ENCODE data around the gene SIMC1. TPM values are rescaled to one million over a fixed set of nuclear protein-coding genes. Genes with fewer than 3 reads are reported as not detected.

SIMC1 gene
- polyA plus RNA-seq, 1 of the 3 experiments (the other 2 are of a cell fraction) = 12.4 TPM

- TF ChIP-seq, protein P1, sequence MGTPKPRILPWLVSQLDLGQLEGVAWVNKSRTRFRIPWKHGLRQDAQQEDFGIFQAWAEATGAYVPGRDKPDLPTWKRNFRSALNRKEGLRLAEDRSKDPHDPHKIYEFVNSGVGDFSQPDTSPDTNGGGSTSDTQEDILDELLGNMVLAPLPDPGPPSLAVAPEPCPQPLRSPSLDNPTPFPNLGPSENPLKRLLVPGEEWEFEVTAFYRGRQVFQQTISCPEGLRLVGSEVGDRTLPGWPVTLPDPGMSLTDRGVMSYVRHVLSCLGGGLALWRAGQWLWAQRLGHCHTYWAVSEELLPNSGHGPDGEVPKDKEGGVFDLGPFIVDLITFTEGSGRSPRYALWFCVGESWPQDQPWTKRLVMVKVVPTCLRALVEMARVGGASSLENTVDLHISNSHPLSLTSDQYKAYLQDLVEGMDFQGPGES (IDR thresholded peaks at IDR 0.05; ENCODE audit: low read depth, low read length) = no peak
- TF ChIP-seq NRF1 (IDR thresholded peaks at IDR 0.05; ENCODE audit: low read depth, low read length) = no peak
- peak; percentile 93; the same call in 1 of the 2 replicates for TF ChIP-seq SIN3A (IDR thresholded peaks at IDR 0.05; ENCODE audit: borderline replicate concordance, low read depth, low read length)
- TF ChIP-seq GATA2 (CRISPR knock-in tag; IDR thresholded peaks at IDR 0.05) = peak; percentile 28; the same call in 1 of the 2 replicates
- peak; percentile 16; the same call in 1 of the 2 replicates for TF ChIP-seq NFIC (IDR thresholded peaks at IDR 0.05; ENCODE audit: borderline replicate concordance)
- TF ChIP-seq, protein P2, sequence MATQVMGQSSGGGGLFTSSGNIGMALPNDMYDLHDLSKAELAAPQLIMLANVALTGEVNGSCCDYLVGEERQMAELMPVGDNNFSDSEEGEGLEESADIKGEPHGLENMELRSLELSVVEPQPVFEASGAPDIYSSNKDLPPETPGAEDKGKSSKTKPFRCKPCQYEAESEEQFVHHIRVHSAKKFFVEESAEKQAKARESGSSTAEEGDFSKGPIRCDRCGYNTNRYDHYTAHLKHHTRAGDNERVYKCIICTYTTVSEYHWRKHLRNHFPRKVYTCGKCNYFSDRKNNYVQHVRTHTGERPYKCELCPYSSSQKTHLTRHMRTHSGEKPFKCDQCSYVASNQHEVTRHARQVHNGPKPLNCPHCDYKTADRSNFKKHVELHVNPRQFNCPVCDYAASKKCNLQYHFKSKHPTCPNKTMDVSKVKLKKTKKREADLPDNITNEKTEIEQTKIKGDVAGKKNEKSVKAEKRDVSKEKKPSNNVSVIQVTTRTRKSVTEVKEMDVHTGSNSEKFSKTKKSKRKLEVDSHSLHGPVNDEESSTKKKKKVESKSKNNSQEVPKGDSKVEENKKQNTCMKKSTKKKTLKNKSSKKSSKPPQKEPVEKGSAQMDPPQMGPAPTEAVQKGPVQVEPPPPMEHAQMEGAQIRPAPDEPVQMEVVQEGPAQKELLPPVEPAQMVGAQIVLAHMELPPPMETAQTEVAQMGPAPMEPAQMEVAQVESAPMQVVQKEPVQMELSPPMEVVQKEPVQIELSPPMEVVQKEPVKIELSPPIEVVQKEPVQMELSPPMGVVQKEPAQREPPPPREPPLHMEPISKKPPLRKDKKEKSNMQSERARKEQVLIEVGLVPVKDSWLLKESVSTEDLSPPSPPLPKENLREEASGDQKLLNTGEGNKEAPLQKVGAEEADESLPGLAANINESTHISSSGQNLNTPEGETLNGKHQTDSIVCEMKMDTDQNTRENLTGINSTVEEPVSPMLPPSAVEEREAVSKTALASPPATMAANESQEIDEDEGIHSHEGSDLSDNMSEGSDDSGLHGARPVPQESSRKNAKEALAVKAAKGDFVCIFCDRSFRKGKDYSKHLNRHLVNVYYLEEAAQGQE (IDR thresholded peaks at IDR 0.05; ENCODE audit: low read depth, low read length) = 0 out of 2 replicates have a peak, but pooled peaks have one; percentile 10
- TF ChIP-seq TCF12 (IDR thresholded peaks at IDR 0.05) = peak; percentile 33; the same call in 1 of the 2 replicates
- TF ChIP-seq TEAD4 (IDR thresholded peaks at IDR 0.05; ENCODE audit: borderline replicate concordance, insufficient read depth) = no peak
Measured at GRCh38 chr5:176361437-176362232, 123.4 kb downstream of the SIMC1 start, which contains the start of gene KIAA1191 (continued).

DNA sequence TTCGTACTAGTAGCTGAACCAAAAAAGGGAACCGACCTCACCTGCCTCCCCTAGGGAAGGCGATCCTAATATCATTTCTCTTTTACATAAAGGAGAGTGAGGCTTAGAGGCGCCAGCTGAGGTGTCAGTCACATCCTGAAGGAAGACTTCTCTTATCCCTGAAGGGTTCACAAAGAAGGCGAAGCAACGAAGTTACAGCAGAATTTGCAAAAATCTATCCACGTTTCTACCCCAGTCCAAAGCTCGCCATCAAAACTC, 123.9 kb downstream of the SIMC1 start:
- 84% methylated on average over 8 of the region's 8 CpGs for WGBS (ENCODE audit: low lambda C conversion rate)

More for the DNA sequence above, 123.9 kb downstream of the SIMC1 start:
- H3K9me3 ChIP-seq = no peaks in the 10 kb centered on the region
- peaks cover 0 to 19% of the 10 kb centered on the region in 2 experiments; a peak in 1 of 4 replicates for H3K4me1 ChIP-seq (ENCODE audit: control insufficient read depth in 1 of 2, insufficient read depth in 2 of 2, low read depth in 1 of 2, low read length in 1 of 2)
- peaks cover 10 to 13% of the 10 kb centered on the region in 2 experiments for H3K36me3 ChIP-seq (replicated peaks in 1 of 2; ENCODE audit: control insufficient read depth in 1 of 2, insufficient read depth in 2 of 2, low read length in 1 of 2)
- peak overlapping the region; percentile 80 to 98 for H3K4me3 ChIP-seq (ENCODE audit: low read depth in 2 of 2, low read length in 1 of 2)
- ChIA-PET CTCF (interaction anchor here (1.0 to 2.0 kb wide), 4 partner anchors 26 to 632 kb away, joined by 3 to 10 read pairs (median 6); partner anchors contain the start of genes FAF2, HIGD2A and NOP16), POLR2A (interaction anchor here (0.7 to 1.9 kb wide), 7 partner anchors 10 to 86 kb away, joined by 3 to 7 read pairs (median 5); partner anchors contain the start of genes FAF2, HIGD2A and NOP16)
- H4K20me1 ChIP-seq (ENCODE audit: insufficient read depth) = peaks cover 20% of the 10 kb centered on the region; the same call in 1 of the 2 replicates
- H3K4me2 ChIP-seq = peak overlapping the region; percentile 91
- H3K9me2 ChIP-seq = no peaks in the 10 kb centered on the region
- H3F3A ChIP-seq (replicated peaks; ENCODE audit: insufficient read depth) = peaks cover 3% of the 10 kb centered on the region
- no peak overlapping the region for H3K9ac ChIP-seq
- DNase-seq = no peak
- H3K27ac ChIP-seq (ENCODE audit: low read depth in 2 of 2, low read length in 1 of 2) = no peak overlapping the region
- H2AFZ ChIP-seq (ENCODE audit: low read depth) = peak overlapping the region; percentile 76
- H3K79me2 ChIP-seq (ENCODE audit: insufficient read depth) = peaks cover 44% of the 10 kb centered on the region
- no peak for TF ChIP-seq ELF1 (IDR thresholded peaks at IDR 0.05)
- no peak for TF ChIP-seq CHD2 (IDR thresholded peaks at IDR 0.05; ENCODE audit: low read length, partially characterized antibody)
- no peaks in the 10 kb centered on the region for H3K27me3 ChIP-seq (ENCODE audit: insufficient read depth)

Data from SK-N-SH (cell line).